Hepatocyte (in vitro differentiated cells): Measurements from ENCODE around the gene DAB2IP. TPM values are rescaled to one million over a fixed set of nuclear protein-coding genes. Genes with fewer than 3 reads are reported as not detected.
A peak's percentile ranks its signal among the peaks of the same experiment; 100 is the strongest.

Experiments
- DNase-seq: peaks from one replicate; pipeline ENCODE4 v3.0.0-alpha.2; 2016; ENCODE audit warnings: low spot score
- H2AFZ ChIP-seq: fragments of 200-600 bp; sonication (generic); 2 replicates; pipeline ENCODE4 v1.6.0; 2016; ENCODE audit warnings: antibody characterized with exemption, mild to moderate bottlenecking
- H3K27ac ChIP-seq: fragments of 200-600 bp; sonication (generic); 2 replicates; pipeline ENCODE4 v1.5.1; 2016; ENCODE audit warnings: mild to moderate bottlenecking
- H3K27me3 ChIP-seq: fragments of 200-600 bp; sonication (generic); 2 replicates; pipeline ENCODE4 v1.6.1; 2016
- H3K36me3 ChIP-seq: fragments of 200-600 bp; sonication (generic); replicated peaks from 2 replicates; pipeline ENCODE4 v1.5.1; 2016; ENCODE audit warnings: low read depth; ENCODE audit not compliant: insufficient read depth
- H3K4me1 ChIP-seq: fragments of 200-600 bp; sonication (generic); 2 replicates; pipeline ENCODE4 v1.5.1; 2016; ENCODE audit warnings: mild to moderate bottlenecking, moderate library complexity; ENCODE audit not compliant: insufficient read depth
- H3K4me2 ChIP-seq: fragments of 200-600 bp; sonication (generic); 2 replicates; pipeline ENCODE4 v1.6.0; 2016
- H3K4me3 ChIP-seq: fragments of 200-600 bp; sonication (generic); 2 replicates; pipeline ENCODE4 v1.5.1; 2016; ENCODE audit warnings: mild to moderate bottlenecking
- H3K79me2 ChIP-seq: fragments of 200-600 bp; sonication (generic); 2 replicates; pipeline ENCODE4 v1.6.0; 2017; ENCODE audit warnings: mild to moderate bottlenecking
- H3K9me2 ChIP-seq: fragments of 200-600 bp; sonication (generic); replicated peaks from 2 replicates; pipeline ENCODE4 v1.6.0; 2017; ENCODE audit warnings: mild to moderate bottlenecking; ENCODE audit not compliant: insufficient read depth
- H3K9me3 ChIP-seq: fragments of 200-600 bp; sonication (generic); 2 replicates; pipeline ENCODE4 v1.5.1; 2016; ENCODE audit warnings: low read depth, mild to moderate bottlenecking
- H4K20me1 ChIP-seq: fragments of 200-600 bp; sonication (generic); 2 replicates; pipeline ENCODE4 v1.6.0; 2016; ENCODE audit warnings: mild to moderate bottlenecking; ENCODE audit not compliant: insufficient read depth, poor library complexity, severe bottlenecking
- CTCF ChIP-seq: fragments of 200-600 bp; sonication (generic); IDR thresholded peaks from 2 replicates; pipeline ENCODE4 v1.5.1; 2016; ENCODE audit warnings: antibody characterized with exemption, mild to moderate bottlenecking; ENCODE audit not compliant: poor library complexity
- EZH2 ChIP-seq: fragments of 200-600 bp; sonication (generic); IDR thresholded peaks from 2 replicates; pipeline ENCODE4 v1.6.1; 2016; ENCODE audit warnings: antibody characterized with exemption, mild to moderate bottlenecking, borderline replicate concordance
- EZH2phosphoT487 ChIP-seq: fragments of 200-600 bp; sonication (generic); IDR thresholded peaks from one replicate; pipeline ENCODE4 v1.6.1; 2018; ENCODE audit warnings: antibody characterized with exemption, mild to moderate bottlenecking, low read depth, moderate library complexity; ENCODE audit not compliant: unreplicated experiment, severe bottlenecking
- WGBS: methylation state at CpG from one replicate; pipeline ENCODE4 v1.1.6; 2016; ENCODE audit warnings: low lambda C conversion rate; ENCODE audit errors: missing lambda C conversion rate; 5-methylcytosine and 5-hydroxymethylcytosine counted together
- polyA plus RNA-seq: library from polyadenylated mRNA; unstranded; fragments of >200 nt; fragmentation: Nextera tagmentation; extraction: Ambion mirVana; gene quantifications from 2 replicates; pipeline ENCODE4 v1.2.1, GENCODE V29; 2016
- total RNA-seq: library from RNA; depleted of rRNA; stranded (reverse); fragments of >200 nt; gene quantifications from 2 replicates; pipeline ENCODE4 v1.2.3, GENCODE V29; 2014

DAB2IP gene
- total and polyA plus RNA-seq, 2 experiments from 2014 or later, result 11.6 to 31.0 TPM

- no peak overlapping the region for H3K4me3 ChIP-seq
- no peaks in the 10 kb centered on the region for H3K9me2 ChIP-seq
- H3K4me1 ChIP-seq, result no peaks in the 10 kb centered on the region
- no peaks in the 10 kb centered on the region for H3K36me3 ChIP-seq
- no peaks in the 10 kb centered on the region for H3K27me3 ChIP-seq
- no peak overlapping the region for H3K4me2 ChIP-seq
- H2AFZ ChIP-seq, result no peak overlapping the region
- peaks cover 5% of the 10 kb centered on the region for H4K20me1 ChIP-seq
- 90% methylated on average over 7 of the region's 7 CpGs for WGBS
- no peaks in the 10 kb centered on the region for H3K9me3 ChIP-seq
- no peak for TF ChIP-seq EZH2phosphoT487
- TF ChIP-seq CTCF, result no peak
- no peak for TF ChIP-seq EZH2
- DNase-seq, result no peak
- no peak overlapping the region for H3K27ac ChIP-seq
- peaks cover 32% of the 10 kb centered on the region for H3K79me2 ChIP-seq
Observed at GRCh38 chr9:121673576-121673975, 22.1 kb downstream of the DAB2IP start.

- Histone ChIP-seq H4K20me1 (peaks cover 5% of the 10 kb centered on the region), H3K4me2 (no peak overlapping the region), H3K9me2 (no peaks in the 10 kb centered on the region), H3K79me2 (peaks cover 32% of the 10 kb centered on the region), H3K27ac (no peak overlapping the region), H3K4me3 (no peak overlapping the region), H3K4me1 (no peaks in the 10 kb centered on the region), H3K36me3 (no peaks in the 10 kb centered on the region), H2AFZ (no peak overlapping the region), H3K9me3 (no peaks in the 10 kb centered on the region), H3K27me3 (no peaks in the 10 kb centered on the region)
- no peak for TF ChIP-seq EZH2phosphoT487
- DNase-seq, result no peak
- WGBS, result 83% methylated on average over 8 of the region's 8 CpGs
Observed at GRCh38 chr9:121674017-121674416, 22.6 kb downstream of the DAB2IP start.

- Histone ChIP-seq H3K27me3 (no peaks in the 10 kb centered on the region), H3K4me1 (no peaks in the 10 kb centered on the region), H3K27ac (no peak overlapping the region), H3K4me2 (no peak overlapping the region), H2AFZ (no peak overlapping the region), H3K79me2 (peaks cover 32% of the 10 kb centered on the region), H3K36me3 (no peaks in the 10 kb centered on the region), H3K9me3 (no peaks in the 10 kb centered on the region), H3K9me2 (no peaks in the 10 kb centered on the region), H3K4me3 (no peak overlapping the region), H4K20me1 (peaks cover 5% of the 10 kb centered on the region)
- WGBS, result 45% methylated on average over 6 of the region's 6 CpGs
- TF ChIP-seq EZH2phosphoT487, result no peak
- TF ChIP-seq CTCF, result no peak
- no peak for TF ChIP-seq EZH2
- DNase-seq, result peak; percentile 33
Observed at GRCh38 chr9:121674952-121675351, 23.5 kb downstream of the DAB2IP start.

GRCh38 chr9:121675381-121675780, 23.9 kb downstream of the DAB2IP start:
- H3K9me3 ChIP-seq, result no peaks in the 10 kb centered on the region
- no peaks in the 10 kb centered on the region for H3K27me3 ChIP-seq
- 84% methylated on average over 6 of the region's 6 CpGs for WGBS
- H4K20me1 ChIP-seq, result peaks cover 5% of the 10 kb centered on the region
- no peak overlapping the region for H3K27ac ChIP-seq
- no peak overlapping the region for H3K4me2 ChIP-seq
- no peaks in the 10 kb centered on the region for H3K9me2 ChIP-seq
- DNase-seq, result no peak
- H3K36me3 ChIP-seq, result no peaks in the 10 kb centered on the region
- no peak for TF ChIP-seq CTCF
- no peak for TF ChIP-seq EZH2phosphoT487
- TF ChIP-seq EZH2, result no peak
- H2AFZ ChIP-seq, result no peak overlapping the region
- H3K4me1 ChIP-seq, result no peaks in the 10 kb centered on the region
- no peak overlapping the region for H3K4me3 ChIP-seq
- H3K79me2 ChIP-seq, result peaks cover 29% of the 10 kb centered on the region
